MM.1S (cell line): Measurements from ENCODE around the gene SPECC1L.

Source experiments
- DNase-seq: peaks from one replicate; pipeline ENCODE4 v3.0.0-alpha.2; 2015
- H2AFZ ChIP-seq: fragments of 300-600 bp; sonication (generic); 2 replicates; pipeline ENCODE4 v1.6.0; 2016; ENCODE audit warnings: antibody characterized with exemption, low read length
- H3F3A ChIP-seq: fragments of 300-600 bp; sonication (generic); 2 replicates; pipeline ENCODE4 v1.6.1; 2016; ENCODE audit warnings: mild to moderate bottlenecking, antibody characterized with exemption, low read length, moderate library complexity, mixed read lengths; ENCODE audit not compliant: insufficient read depth
- H3K27ac ChIP-seq: fragments of 300-600 bp; sonication (generic); 2 replicates; pipeline ENCODE4 v1.5.1; 2016; ENCODE audit warnings: mild to moderate bottlenecking, low read length
- H3K27me3 ChIP-seq: fragments of 300-600 bp; sonication (generic); replicated peaks from 2 replicates; pipeline ENCODE4 v1.6.0; 2016; ENCODE audit warnings: low read length; ENCODE audit not compliant: insufficient read depth
- H3K36me3 ChIP-seq: fragments of 300-600 bp; sonication (generic); replicated peaks from 2 replicates; pipeline ENCODE4 v1.6.1; 2016; ENCODE audit warnings: mild to moderate bottlenecking, low read length, mixed read lengths; ENCODE audit not compliant: insufficient read depth
- H3K4me1 ChIP-seq: fragments of 300-600 bp; sonication (generic); 2 replicates; pipeline ENCODE4 v1.6.1; 2016; ENCODE audit warnings: low read length, mixed read lengths
- H3K4me2 ChIP-seq: fragments of 300-600 bp; sonication (generic); 2 replicates; pipeline ENCODE4 v1.6.0; 2016; ENCODE audit warnings: low read depth, low read length
- H3K4me3 ChIP-seq: fragments of 300-600 bp; sonication (generic); 2 replicates; pipeline ENCODE4 v1.5.1; 2016; ENCODE audit warnings: low read length, mixed read lengths
- H3K79me2 ChIP-seq: fragments of 300-600 bp; sonication (generic); 2 replicates; pipeline ENCODE4 v1.6.1; 2016; ENCODE audit warnings: mixed run types, low read length, mixed read lengths
- H3K9ac ChIP-seq: fragments of 300-600 bp; sonication (generic); 2 replicates; pipeline ENCODE4 v1.6.1; 2016; ENCODE audit warnings: low read length, mixed read lengths
- H3K9me2 ChIP-seq: fragments of 300-600 bp; sonication (generic); replicated peaks from 2 replicates; pipeline ENCODE4 v1.6.1; 2016; ENCODE audit warnings: mild to moderate bottlenecking, low read length, mixed read lengths; ENCODE audit not compliant: insufficient read depth
- H3K9me3 ChIP-seq: fragments of 300-600 bp; sonication (generic); replicated peaks from 2 replicates; pipeline ENCODE4 v1.6.1; 2016; ENCODE audit warnings: mild to moderate bottlenecking, low read length, mixed read lengths; ENCODE audit not compliant: insufficient read depth
- H4K20me1 ChIP-seq: fragments of 300-600 bp; sonication (generic); 2 replicates; pipeline ENCODE4 v1.6.1; 2016; ENCODE audit warnings: mild to moderate bottlenecking, low read length, moderate library complexity, mixed read lengths; ENCODE audit not compliant: insufficient read depth
- CTCF ChIP-seq: fragments of 300-600 bp; sonication (generic); IDR thresholded peaks from 2 replicates; pipeline ENCODE4 v1.5.1; 2016; ENCODE audit warnings: antibody characterized with exemption, low read length, mixed read lengths
- EZH2 ChIP-seq: fragments of 300-600 bp; sonication (generic); optimal IDR thresholded peaks from 2 replicates; pipeline ENCODE3; 2017; ENCODE audit warnings: low read depth, mild to moderate bottlenecking, antibody characterized with exemption, low read length, mixed read lengths
- EZH2phosphoT487 ChIP-seq: fragments of 300-600 bp; sonication (generic); IDR thresholded peaks from 2 replicates; pipeline ENCODE4 v1.6.1; 2018; ENCODE audit warnings: antibody characterized with exemption, low read length

Gene SPECC1L

GRCh38 chr22:24327832-24328231, 57.2 kb downstream of the SPECC1L start:
- Histone ChIP-seq H3K9ac (no peak overlapping the region), H3K4me3 (no peak overlapping the region), H3F3A (0 out of 2 replicates have a peak, but pooled peaks cover 3% of the 10 kb centered on the region), H3K9me2 (no peaks in the 10 kb centered on the region), H3K27me3 (no peaks in the 10 kb centered on the region), H3K4me2 (no peak overlapping the region), H2AFZ (no peak overlapping the region), H3K27ac (no peak overlapping the region), H3K9me3 (no peaks in the 10 kb centered on the region), H3K79me2 (peaks cover 17% of the 10 kb centered on the region; the same call in 1 of the 2 replicates), H3K4me1 (no peaks in the 10 kb centered on the region), H3K36me3 (0 out of 2 replicates have a peak, but pooled peaks cover 7% of the 10 kb centered on the region), H4K20me1 (no peaks in the 10 kb centered on the region)
- TF ChIP-seq CTCF, result no peak
- no peak for TF ChIP-seq EZH2
- TF ChIP-seq EZH2phosphoT487, result no peak
- no peak for DNase-seq

DNA sequence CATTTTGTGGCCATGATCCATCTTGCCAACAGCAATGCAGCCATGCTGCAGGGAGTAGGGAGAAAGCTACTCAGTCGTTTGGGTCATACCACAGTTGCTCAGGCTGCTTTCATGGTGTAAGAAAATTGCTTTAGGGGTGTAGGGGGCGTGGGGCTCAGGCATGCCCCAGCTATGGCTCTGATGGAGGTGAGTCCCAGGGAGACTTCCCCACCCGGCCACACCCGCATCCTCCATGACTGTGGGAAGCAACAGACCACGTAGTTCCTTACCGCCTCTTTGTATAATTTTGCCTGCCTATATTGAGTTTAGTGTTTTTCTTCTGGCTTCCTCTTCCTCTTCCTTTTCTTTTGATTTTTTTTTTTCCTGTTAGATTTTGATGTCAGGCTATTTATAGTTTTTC, 58.8 kb downstream of the SPECC1L start:
- Histone ChIP-seq H3K4me1 (no peaks in the 10 kb centered on the region), H3K4me2 (no peak overlapping the region), H3K27me3 (no peaks in the 10 kb centered on the region), H3K79me2 (peaks cover 17% of the 10 kb centered on the region; the same call in 1 of the 2 replicates), H3F3A (0 out of 2 replicates have a peak, but pooled peaks cover 3% of the 10 kb centered on the region), H3K9me2 (no peaks in the 10 kb centered on the region), H3K4me3 (no peak overlapping the region), H3K36me3 (0 out of 2 replicates have a peak, but pooled peaks cover 7% of the 10 kb centered on the region), H2AFZ (no peak overlapping the region), H3K9me3 (no peaks in the 10 kb centered on the region), H3K27ac (no peak overlapping the region), H3K9ac (no peak overlapping the region), H4K20me1 (no peaks in the 10 kb centered on the region)
- DNase-seq, result no peak
- TF ChIP-seq EZH2 (no peak), CTCF (no peak), EZH2phosphoT487 (no peak)

- Histone ChIP-seq H3K36me3 (0 out of 2 replicates have a peak, but pooled peaks cover 7% of the 10 kb centered on the region), H3K27me3 (no peaks in the 10 kb centered on the region), H3K4me2 (no peak overlapping the region), H3K9me3 (no peaks in the 10 kb centered on the region), H3K9me2 (no peaks in the 10 kb centered on the region), H4K20me1 (no peaks in the 10 kb centered on the region), H3K4me1 (no peaks in the 10 kb centered on the region), H2AFZ (no peak overlapping the region), H3K79me2 (peaks cover 17% of the 10 kb centered on the region; the same call in 1 of the 2 replicates), H3K4me3 (no peak overlapping the region), H3K27ac (no peak overlapping the region), H3F3A (no peaks in the 10 kb centered on the region), H3K9ac (no peak overlapping the region)
- DNase-seq, result no peak
- TF ChIP-seq EZH2 (no peak), CTCF (no peak), EZH2phosphoT487 (no peak)
These were observed 60.0 kb downstream of the SPECC1L start for GRCh38 chr22:24330636-24331035.
